HCT116 (cell line): ENCODE data around the gene FOSB. TPM values are rescaled to one million over a fixed set of nuclear protein-coding genes. Genes with fewer than 3 reads are reported as not detected.

Source experiments
- CTCF ChIP-seq, 3 experiments: fragments of 200-600 bp in 1 of 3; sonication (generic) in 1 of 3; IDR thresholded peaks in 2 of 3; conservative IDR thresholded peaks in 1 of 3; 2 replicates each; pipeline ENCODE4 v1.5.1; 2012 to 2017; ENCODE audit warnings: low read depth in 2 of 3, low read length in 2 of 3, antibody characterized with exemption in 1 of 3, borderline replicate concordance in 1 of 3, control low read depth in 1 of 3, mild to moderate bottlenecking in 1 of 3, mixed read lengths in 1 of 3, mixed run types in 1 of 3, moderate library complexity in 1 of 3; ENCODE audit not compliant: insufficient read depth in 1 of 3
- total RNA-seq: library from RNA; stranded (reverse); gene quantifications from one replicate; pipeline ENCODE4 v1.2.1, GENCODE V29; 2021; ENCODE audit not compliant: unreplicated experiment
- TF ChIP-seq, protein P1 (sequence below): IDR thresholded peaks from 2 replicates; pipeline ENCODE4 v1.6.1; 2012; ENCODE audit warnings: low read depth

The FOSB gene
- total RNA-seq, 1 experiment from 2014 or later, result 12.6 TPM

DNA sequence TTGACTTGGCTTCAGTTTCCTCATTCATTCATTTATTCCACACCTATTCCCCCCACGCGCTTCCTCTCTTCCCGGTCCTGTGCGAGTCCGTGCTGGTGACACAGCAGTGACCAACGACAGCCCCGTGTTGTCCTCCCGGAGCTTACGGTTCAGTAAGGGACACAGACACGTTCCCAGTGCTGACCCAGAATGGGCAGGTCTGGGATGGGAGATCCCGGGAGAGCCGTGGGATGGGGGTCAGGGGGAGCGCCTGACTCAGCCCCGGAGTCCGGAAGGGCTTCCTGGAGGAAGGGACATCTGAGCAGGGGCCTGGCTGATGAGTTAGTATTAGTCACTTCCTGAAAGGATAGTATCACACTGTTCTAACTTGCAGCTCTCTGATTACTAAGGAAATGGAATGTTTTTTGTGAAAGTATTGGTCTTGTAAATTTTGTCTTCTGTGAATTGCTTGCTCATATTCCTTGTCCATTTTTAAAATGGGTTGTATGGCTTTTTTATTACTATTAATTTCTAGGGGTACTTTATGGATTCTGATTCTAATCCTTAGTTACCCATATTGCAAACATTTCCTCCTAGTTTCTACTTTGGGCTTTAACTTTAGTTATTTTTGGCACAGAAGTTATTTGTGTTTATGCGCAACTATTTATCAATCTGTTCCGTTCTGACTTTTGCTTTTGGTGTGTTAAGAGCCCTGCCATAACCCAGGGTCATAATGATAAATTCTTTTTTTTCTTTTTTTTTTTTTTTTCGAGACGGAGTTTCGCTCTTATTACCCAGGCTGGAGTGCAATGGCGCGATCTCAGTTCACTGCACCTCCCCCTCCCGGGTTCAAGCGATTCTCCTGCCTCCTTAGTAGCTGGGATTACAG, 43.4 kb upstream of the FOSB start (continued):
- TF ChIP-seq, protein P1, sequence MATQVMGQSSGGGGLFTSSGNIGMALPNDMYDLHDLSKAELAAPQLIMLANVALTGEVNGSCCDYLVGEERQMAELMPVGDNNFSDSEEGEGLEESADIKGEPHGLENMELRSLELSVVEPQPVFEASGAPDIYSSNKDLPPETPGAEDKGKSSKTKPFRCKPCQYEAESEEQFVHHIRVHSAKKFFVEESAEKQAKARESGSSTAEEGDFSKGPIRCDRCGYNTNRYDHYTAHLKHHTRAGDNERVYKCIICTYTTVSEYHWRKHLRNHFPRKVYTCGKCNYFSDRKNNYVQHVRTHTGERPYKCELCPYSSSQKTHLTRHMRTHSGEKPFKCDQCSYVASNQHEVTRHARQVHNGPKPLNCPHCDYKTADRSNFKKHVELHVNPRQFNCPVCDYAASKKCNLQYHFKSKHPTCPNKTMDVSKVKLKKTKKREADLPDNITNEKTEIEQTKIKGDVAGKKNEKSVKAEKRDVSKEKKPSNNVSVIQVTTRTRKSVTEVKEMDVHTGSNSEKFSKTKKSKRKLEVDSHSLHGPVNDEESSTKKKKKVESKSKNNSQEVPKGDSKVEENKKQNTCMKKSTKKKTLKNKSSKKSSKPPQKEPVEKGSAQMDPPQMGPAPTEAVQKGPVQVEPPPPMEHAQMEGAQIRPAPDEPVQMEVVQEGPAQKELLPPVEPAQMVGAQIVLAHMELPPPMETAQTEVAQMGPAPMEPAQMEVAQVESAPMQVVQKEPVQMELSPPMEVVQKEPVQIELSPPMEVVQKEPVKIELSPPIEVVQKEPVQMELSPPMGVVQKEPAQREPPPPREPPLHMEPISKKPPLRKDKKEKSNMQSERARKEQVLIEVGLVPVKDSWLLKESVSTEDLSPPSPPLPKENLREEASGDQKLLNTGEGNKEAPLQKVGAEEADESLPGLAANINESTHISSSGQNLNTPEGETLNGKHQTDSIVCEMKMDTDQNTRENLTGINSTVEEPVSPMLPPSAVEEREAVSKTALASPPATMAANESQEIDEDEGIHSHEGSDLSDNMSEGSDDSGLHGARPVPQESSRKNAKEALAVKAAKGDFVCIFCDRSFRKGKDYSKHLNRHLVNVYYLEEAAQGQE, result no peak
- no peak for TF ChIP-seq CTCF (IDR thresholded peaks at IDR 0.05 in 2 of 3, conservative IDR thresholded peaks at IDR 0.05 in 1 of 3; ENCODE audit: borderline replicate concordance in 1 of 3, insufficient read depth in 1 of 3, low read depth in 2 of 3, low read length in 2 of 3)
- TF ChIP-seq, all 23 proteins: peak for 9
